Neural progenitor cell (in vitro differentiated cells): Measurements from ENCODE around the gene TCF25. TPM values are rescaled to one million over a fixed set of nuclear protein-coding genes. Genes with fewer than 3 reads are reported as not detected.

Experiments used
- DNase-seq: peaks from one replicate; pipeline ENCODE4 v3.0.0-alpha.2; 2016; ENCODE audit warnings: low spot score
- H2AFZ ChIP-seq: fragments of 200-600 bp; sonication (generic); replicated peaks from 2 replicates; pipeline ENCODE4 v1.6.1; 2016; ENCODE audit warnings: antibody characterized with exemption
- H3F3A ChIP-seq: fragments of 200-600 bp; sonication (generic); 2 replicates; pipeline ENCODE4 v1.6.1; 2016; ENCODE audit warnings: antibody characterized with exemption, low read depth
- H3K27ac ChIP-seq: fragments of 200-600 bp; sonication (generic); 2 replicates; pipeline ENCODE4 v1.5.1; 2016; ENCODE audit warnings: mild to moderate bottlenecking
- H3K27me3 ChIP-seq: fragments of 200-600 bp; sonication (generic); 2 replicates; pipeline ENCODE4 v1.6.1; 2016; ENCODE audit warnings: mild to moderate bottlenecking, moderate library complexity
- H3K36me3 ChIP-seq: fragments of 200-600 bp; sonication (generic); 2 replicates; pipeline ENCODE4 v1.5.1; 2016
- H3K4me1 ChIP-seq: fragments of 200-600 bp; sonication (generic); 2 replicates; pipeline ENCODE4 v1.6.1; 2016; ENCODE audit warnings: mixed run types
- H3K4me2 ChIP-seq: fragments of 200-600 bp; sonication (generic); 2 replicates; pipeline ENCODE4 v1.6.1; 2016
- H3K4me3 ChIP-seq: fragments of 200-600 bp; sonication (generic); 2 replicates; pipeline ENCODE4 v1.5.1; 2016
- H3K79me2 ChIP-seq: fragments of 200-600 bp; sonication (generic); 2 replicates; pipeline ENCODE4 v1.6.1; 2016; ENCODE audit warnings: low read depth
- H3K9ac ChIP-seq: fragments of 200-600 bp; sonication (generic); 2 replicates; pipeline ENCODE4 v1.6.1; 2016
- H3K9me3 ChIP-seq: fragments of 200-600 bp; sonication (generic); 2 replicates; pipeline ENCODE4 v1.5.1; 2016; ENCODE audit warnings: low read depth
- H4K20me1 ChIP-seq: fragments of 200-600 bp; sonication (generic); 2 replicates; pipeline ENCODE4 v1.6.1; 2016; ENCODE audit warnings: low read depth
- H3K27ac Mint-ChIP-seq: 3 replicates; pipeline ENCODE4 v1.8.0; 2021; ENCODE audit warnings: mixed read lengths
- H3K27me3 Mint-ChIP-seq: 2 replicates; pipeline ENCODE4 v1.8.0; 2022; ENCODE audit warnings: low read depth, mild to moderate bottlenecking, inconsistent platforms, moderate library complexity, mixed read lengths; ENCODE audit not compliant: insufficient read depth
- H3K36me3 Mint-ChIP-seq: 3 replicates; pipeline ENCODE4 v1.8.0; 2021; ENCODE audit warnings: mixed read lengths
- H3K4me1 Mint-ChIP-seq: 3 replicates; pipeline ENCODE4 v1.8.0; 2021; ENCODE audit warnings: mixed read lengths
- H3K4me3 Mint-ChIP-seq: 3 replicates; pipeline ENCODE4 v1.8.0; 2021; ENCODE audit warnings: mild to moderate bottlenecking, moderate library complexity, mixed read lengths
- H3K9me3 Mint-ChIP-seq: 3 replicates; pipeline ENCODE4 v1.8.0; 2020; ENCODE audit warnings: mixed read lengths
- EZH2 ChIP-seq: fragments of 200-600 bp; sonication (generic); IDR thresholded peaks from 2 replicates; pipeline ENCODE4 v1.6.1; 2017; ENCODE audit warnings: antibody characterized with exemption, mild to moderate bottlenecking, moderate library complexity
- EZH2phosphoT487 ChIP-seq: fragments of 200-600 bp; sonication (generic); IDR thresholded peaks from 2 replicates; pipeline ENCODE4 v1.6.1; 2017; ENCODE audit warnings: antibody characterized with exemption
- total RNA-seq: library from RNA; depleted of rRNA; stranded (reverse); fragments of >200 nt; gene quantifications from 2 replicates; pipeline ENCODE4 v1.2.3, GENCODE V29; 2015; ENCODE audit warnings: low replicate concordance
- TF ChIP-seq, protein P1 (sequence below): fragments of 200-600 bp; sonication (generic); IDR thresholded peaks from 2 replicates; pipeline ENCODE4 v1.5.1; 2017; ENCODE audit warnings: antibody characterized with exemption, mild to moderate bottlenecking

Gene TCF25
- total RNA-seq, 1 donor from 2014 or later: 95.6 TPM

DNA sequence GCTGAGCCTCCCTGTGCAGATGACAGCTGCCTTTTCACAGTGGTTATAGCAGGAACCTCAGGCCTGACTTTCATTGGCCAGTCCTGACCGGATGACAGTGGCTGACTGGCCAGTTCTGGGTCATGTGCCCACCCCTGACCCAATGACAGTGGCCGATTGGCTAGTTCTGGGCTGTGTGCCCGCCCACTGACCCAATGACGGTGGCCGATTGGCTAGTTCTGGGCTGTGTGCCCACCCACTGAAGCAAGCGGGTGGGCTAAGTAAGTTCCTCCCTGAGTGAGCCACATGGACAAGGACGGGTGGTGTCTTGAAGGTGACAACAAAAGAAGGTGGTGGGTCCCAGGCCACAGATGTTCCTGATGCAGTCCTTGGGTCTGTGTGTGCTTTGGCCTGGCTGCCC lies 84.7 kb downstream of the TCF25 start:
- Histone ChIP-seq H4K20me1 (peaks cover 5% of the 10 kb centered on the region), H3K4me3 (no peak overlapping the region), H3K4me1 (no peaks in the 10 kb centered on the region), H2AFZ (no peak overlapping the region), H3K27ac (no peak overlapping the region), H3K9me3 (no peaks in the 10 kb centered on the region), H3K9ac (no peak overlapping the region), H3K27me3 (no peaks in the 10 kb centered on the region), H3K4me2 (no peak overlapping the region), H3K36me3 (no peaks in the 10 kb centered on the region), H3F3A (no peaks in the 10 kb centered on the region), H3K79me2 (no peaks in the 10 kb centered on the region)
- no peaks in the 10 kb centered on the region for H3K4me1 Mint-ChIP-seq
- TF ChIP-seq, protein P1, sequence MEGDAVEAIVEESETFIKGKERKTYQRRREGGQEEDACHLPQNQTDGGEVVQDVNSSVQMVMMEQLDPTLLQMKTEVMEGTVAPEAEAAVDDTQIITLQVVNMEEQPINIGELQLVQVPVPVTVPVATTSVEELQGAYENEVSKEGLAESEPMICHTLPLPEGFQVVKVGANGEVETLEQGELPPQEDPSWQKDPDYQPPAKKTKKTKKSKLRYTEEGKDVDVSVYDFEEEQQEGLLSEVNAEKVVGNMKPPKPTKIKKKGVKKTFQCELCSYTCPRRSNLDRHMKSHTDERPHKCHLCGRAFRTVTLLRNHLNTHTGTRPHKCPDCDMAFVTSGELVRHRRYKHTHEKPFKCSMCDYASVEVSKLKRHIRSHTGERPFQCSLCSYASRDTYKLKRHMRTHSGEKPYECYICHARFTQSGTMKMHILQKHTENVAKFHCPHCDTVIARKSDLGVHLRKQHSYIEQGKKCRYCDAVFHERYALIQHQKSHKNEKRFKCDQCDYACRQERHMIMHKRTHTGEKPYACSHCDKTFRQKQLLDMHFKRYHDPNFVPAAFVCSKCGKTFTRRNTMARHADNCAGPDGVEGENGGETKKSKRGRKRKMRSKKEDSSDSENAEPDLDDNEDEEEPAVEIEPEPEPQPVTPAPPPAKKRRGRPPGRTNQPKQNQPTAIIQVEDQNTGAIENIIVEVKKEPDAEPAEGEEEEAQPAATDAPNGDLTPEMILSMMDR: no peak
- TF ChIP-seq EZH2 (no peak), EZH2phosphoT487 (no peak)
- no peak overlapping the region for H3K4me3 Mint-ChIP-seq
- no peak overlapping the region for H3K27ac Mint-ChIP-seq
- peaks cover 2% of the 10 kb centered on the region for H3K27me3 Mint-ChIP-seq
- H3K36me3 Mint-ChIP-seq: peaks cover 16% of the 10 kb centered on the region
- DNase-seq: peak; percentile 58
- H3K9me3 Mint-ChIP-seq: no peaks in the 10 kb centered on the region

DNA sequence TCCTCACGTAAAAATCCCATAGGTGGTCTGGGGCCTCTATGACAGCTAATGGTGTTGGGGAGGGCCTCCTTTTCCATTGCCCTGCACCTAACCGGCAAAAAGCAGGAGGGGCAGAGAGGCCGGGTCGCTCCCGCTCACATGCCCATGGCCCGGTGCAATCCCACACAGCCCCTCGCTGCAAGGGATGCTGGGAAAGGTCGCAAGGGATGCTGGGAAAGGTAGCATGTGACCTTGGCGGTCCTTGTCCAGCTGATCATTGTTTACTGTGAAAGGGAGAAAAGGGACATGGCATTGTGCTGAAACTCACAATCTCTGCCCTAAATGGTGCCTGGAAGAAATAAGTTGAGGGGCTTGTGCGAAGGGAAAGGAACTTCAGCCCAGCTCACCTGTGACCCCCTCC lies 85.2 kb downstream of the TCF25 start:
- no peaks in the 10 kb centered on the region for H3K36me3 ChIP-seq
- H3K4me2 ChIP-seq: no peak overlapping the region
- no peak overlapping the region for H2AFZ ChIP-seq
- TF ChIP-seq, protein P1: no peak
- no peak for TF ChIP-seq EZH2phosphoT487
- no peak for TF ChIP-seq EZH2
- no peaks in the 10 kb centered on the region for H3K4me1 Mint-ChIP-seq
- no peaks in the 10 kb centered on the region for H3K9me3 Mint-ChIP-seq
- peaks cover 18% of the 10 kb centered on the region for H3K36me3 Mint-ChIP-seq
- H3K27me3 ChIP-seq: no peaks in the 10 kb centered on the region
- H3K4me3 Mint-ChIP-seq: no peak overlapping the region
- no peak overlapping the region for H3K4me3 ChIP-seq
- H3K27ac ChIP-seq: no peak overlapping the region
- DNase-seq: no peak
- H3K27ac Mint-ChIP-seq: no peak overlapping the region
- H3K79me2 ChIP-seq: no peaks in the 10 kb centered on the region
- H3K4me1 ChIP-seq: no peaks in the 10 kb centered on the region
- H4K20me1 ChIP-seq: peaks cover 5% of the 10 kb centered on the region
- H3K9ac ChIP-seq: no peak overlapping the region
- H3K27me3 Mint-ChIP-seq: peaks cover 2% of the 10 kb centered on the region
- H3K9me3 ChIP-seq: no peaks in the 10 kb centered on the region
- H3F3A ChIP-seq: no peaks in the 10 kb centered on the region

DNA sequence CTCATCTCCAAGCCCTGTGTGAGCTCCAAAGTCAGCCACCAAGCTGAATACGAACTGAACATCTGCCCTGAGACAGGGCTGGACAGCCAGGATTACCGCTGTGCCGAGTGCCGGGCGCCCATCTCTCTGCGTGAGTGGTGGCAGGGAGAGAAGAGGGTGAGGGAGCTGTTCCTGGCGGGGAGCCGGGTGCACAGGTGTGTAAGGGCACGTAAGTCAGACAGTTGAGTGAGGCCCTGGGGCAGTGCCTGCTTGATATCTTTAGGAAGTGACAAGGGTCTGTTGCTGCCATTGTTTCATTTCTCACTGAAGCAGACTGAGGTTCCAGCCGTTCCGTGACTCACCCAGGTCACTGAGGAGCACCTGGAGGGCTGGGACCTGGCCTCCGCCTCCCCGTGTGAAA lies 87.6 kb downstream of the TCF25 start:
- no peak overlapping the region for H3K27ac Mint-ChIP-seq
- no peak overlapping the region for H3K4me2 ChIP-seq
- no peaks in the 10 kb centered on the region for H3K36me3 ChIP-seq
- no peak overlapping the region for H3K9ac ChIP-seq
- no peaks in the 10 kb centered on the region for H3K4me1 ChIP-seq
- no peak overlapping the region for H2AFZ ChIP-seq
- H3F3A ChIP-seq: no peaks in the 10 kb centered on the region
- H3K27ac ChIP-seq: no peak overlapping the region
- peaks cover 20% of the 10 kb centered on the region for H3K36me3 Mint-ChIP-seq
- no peaks in the 10 kb centered on the region for H3K9me3 Mint-ChIP-seq
- H3K9me3 ChIP-seq: no peaks in the 10 kb centered on the region
- H4K20me1 ChIP-seq: no peaks in the 10 kb centered on the region
- H3K27me3 Mint-ChIP-seq: peaks cover 2% of the 10 kb centered on the region
- no peak for DNase-seq
- H3K4me1 Mint-ChIP-seq: peaks cover 4% of the 10 kb centered on the region
- no peak overlapping the region for H3K4me3 Mint-ChIP-seq
- no peaks in the 10 kb centered on the region for H3K79me2 ChIP-seq
- TF ChIP-seq, protein P1: no peak
- TF ChIP-seq EZH2 (no peak), EZH2phosphoT487 (no peak)
- no peaks in the 10 kb centered on the region for H3K27me3 ChIP-seq
- no peak overlapping the region for H3K4me3 ChIP-seq

Other genes with a start within 250 kb of the TCF25 start
- gene CHMP1A, start 215.9 kb upstream of the TCF25 start, total RNA-seq: 34.6 and 78.5 TPM in 2 replicates
- gene SPATA33, start 215.8 kb upstream of the TCF25 start, total RNA-seq: 9.3 and 14.1 TPM in 2 replicates
- gene CDK10, start 186.9 kb upstream of the TCF25 start, total RNA-seq: 75.6 and 107 TPM in 2 replicates
- 7.6 and 13.2 TPM in 2 replicates for gene SPATA2L, start 171.9 kb upstream of the TCF25 start, total RNA-seq
- gene VPS9D1, start 152.7 kb upstream of the TCF25 start, total RNA-seq: 1.6 and 4.7 TPM in 2 replicates
- gene ZNF276, start 152.1 kb upstream of the TCF25 start, total RNA-seq: 8.4 and 21.7 TPM in 2 replicates
- 34.6 and 43.0 TPM in 2 replicates for gene FANCA, start 56.9 kb upstream of the TCF25 start, total RNA-seq
- gene SPIRE2, start 45.1 kb upstream of the TCF25 start, total RNA-seq: 6.5 and 9.0 TPM in 2 replicates
- gene MC1R, start 45.3 kb downstream of the TCF25 start, total RNA-seq: 1.7 and 5.5 TPM in 2 replicates
- 41.4 and 107 TPM in 2 replicates for gene TUBB3, start 49.8 kb downstream of the TCF25 start, total RNA-seq
- gene DEF8, start 75.2 kb downstream of the TCF25 start, total RNA-seq: 55.1 and 101 TPM in 2 replicates
- gene DBNDD1, start 145.9 kb downstream of the TCF25 start, total RNA-seq: 5.2 and 19.4 TPM in 2 replicates
- not detected in 2 replicates for gene PRDM7, start 203.7 kb downstream of the TCF25 start, total RNA-seq